Thymus (tissue), 11 donors: ENCODE measurements around the gene IL15. TPM values are rescaled to one million over a fixed set of nuclear protein-coding genes. Genes with fewer than 3 reads are reported as not detected.
"Not testable (repeated sequence)": the region's sequence is repeated elsewhere in the genome, so short reads cannot be mapped to it uniquely, and the experiment has no call there.

Experiments
- DNase-seq, 9 donors: peaks; one replicate each; pipeline ENCODE4 v3.0.0-alpha.2; 2013; ENCODE audit warnings: low spot score in 9 of 9, low read depth in 6 of 9, missing footprints in 1 of 9
- H3K27ac ChIP-seq, 2 donors: one replicate each; pipeline ENCODE4 v1.5.1; 2013; ENCODE audit warnings: control low read depth in 1 of 2, low read depth in 1 of 2, low read length in 1 of 2, mild to moderate bottlenecking in 1 of 2, moderate library complexity in 1 of 2
- H3K27me3 ChIP-seq, 2 donors: one replicate each; pipeline ENCODE4 v1.5.1; 2013; ENCODE audit warnings: low read length in 1 of 2; ENCODE audit not compliant: control insufficient read depth in 2 of 2, insufficient read depth in 1 of 2
- H3K36me3 ChIP-seq, 2 donors: one replicate each; pipeline ENCODE4 v1.5.1; 2013; ENCODE audit warnings: low read length in 1 of 2, mild to moderate bottlenecking in 1 of 2, moderate library complexity in 1 of 2; ENCODE audit not compliant: control insufficient read depth in 2 of 2, insufficient read depth in 2 of 2
- H3K4me1 ChIP-seq, 2 donors: one replicate each; pipeline ENCODE4 v1.5.1; 2013; ENCODE audit warnings: low read length in 2 of 2; ENCODE audit not compliant: control insufficient read depth in 2 of 2, insufficient read depth in 2 of 2
- H3K4me3 ChIP-seq, 2 donors: one replicate each; pipeline ENCODE4 v1.5.1; 2013; ENCODE audit warnings: low read length in 2 of 2, control low read depth in 1 of 2, mild to moderate bottlenecking in 1 of 2
- H3K9me3 ChIP-seq, 2 donors: one replicate each; pipeline ENCODE4 v1.5.1; 2013; ENCODE audit warnings: low read length in 1 of 2, mild to moderate bottlenecking in 1 of 2; ENCODE audit not compliant: control insufficient read depth in 2 of 2, insufficient read depth in 1 of 2
- WGBS: extraction: QIAGEN DNeasy Blood & Tissue Kit; methylation state at CpG from one replicate; pipeline ENCODE4 v1.1.7; 2013; 5-methylcytosine and 5-hydroxymethylcytosine counted together
- polyA plus RNA-seq: library from polyadenylated mRNA; stranded (reverse); fragments of 200-250 nt; gene quantifications from one replicate; pipeline ENCODE4 v1.2.3, GENCODE V29; 2013
- total RNA-seq: library from RNA; stranded (reverse); fragments of 120-200 nt; gene quantifications from one replicate; pipeline ENCODE4 v1.2.4, GENCODE V29; 2013
- donor health status: healthy.

Gene IL15
- total and polyA plus RNA-seq, 2 donors, result 9.1 to 38.9 TPM

GRCh38 chr4:141680060-141680459, 43.7 kb downstream of the IL15 start:
- H3K36me3 ChIP-seq, result no peaks in the 10 kb centered on the region
- H3K27me3 ChIP-seq, result no peaks in the 10 kb centered on the region
- 91% methylated on average over 4 of the region's 4 CpGs for WGBS
- no peaks in the 10 kb centered on the region for H3K9me3 ChIP-seq
- H3K4me1 ChIP-seq, result no peaks in the 10 kb centered on the region
- DNase-seq, result no peak
- no peak overlapping the region for H3K27ac ChIP-seq
- no peak overlapping the region for H3K4me3 ChIP-seq

- H3K36me3 ChIP-seq, result no peaks in the 10 kb centered on the region
- no peaks in the 10 kb centered on the region for H3K9me3 ChIP-seq
- 97% methylated on average over 3 of the region's 3 CpGs for WGBS
- no peak overlapping the region for H3K4me3 ChIP-seq
- H3K4me1 ChIP-seq, result no peaks in the 10 kb centered on the region
- no peaks in the 10 kb centered on the region for H3K27me3 ChIP-seq
- no peak overlapping the region for H3K27ac ChIP-seq
- no peak for DNase-seq
Measured at GRCh38 chr4:141684785-141685184, 48.4 kb downstream of the IL15 start.

DNA sequence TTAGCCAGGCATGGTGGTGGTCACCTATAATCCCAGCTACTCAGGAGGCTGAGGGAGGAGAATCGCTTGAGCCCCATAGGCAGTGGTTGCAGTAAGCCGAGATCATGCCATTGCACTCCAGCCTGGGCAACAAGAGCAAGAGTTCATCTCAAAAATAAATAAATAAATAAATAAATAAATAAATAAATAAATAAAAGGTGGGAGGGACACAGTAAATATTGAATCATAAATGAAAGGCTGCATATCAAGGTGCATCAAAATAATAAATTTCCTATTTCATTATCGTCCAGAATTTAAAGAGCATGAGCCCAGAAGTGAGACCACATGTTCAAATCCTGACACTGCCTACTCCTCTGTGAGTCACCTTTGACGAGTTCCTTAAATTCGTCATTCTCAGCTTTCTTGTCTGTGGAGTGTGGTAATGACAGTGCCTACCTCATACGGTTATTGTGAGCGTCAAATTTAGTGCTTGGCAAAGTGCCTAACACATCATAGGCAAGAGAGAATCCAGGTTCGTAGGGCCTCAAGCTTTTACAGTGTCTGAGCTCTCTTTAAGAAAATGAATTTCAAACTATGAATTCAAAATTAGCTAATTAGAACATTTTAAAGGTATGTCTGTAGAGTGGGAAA, 49.9 kb downstream of the IL15 start:
- WGBS, result 94% methylated on average over 8 of the region's 8 CpGs
- Histone ChIP-seq H3K27ac (no peak overlapping the region), H3K4me3 (no peak overlapping the region), H3K4me1 (no peaks in the 10 kb centered on the region), H3K36me3 (no peaks in the 10 kb centered on the region), H3K27me3 (no peaks in the 10 kb centered on the region), H3K9me3 (no peaks in the 10 kb centered on the region)
- DNase-seq, result no peak

GRCh38 chr4:141686879-141687278, 50.5 kb downstream of the IL15 start:
- Histone ChIP-seq H3K27me3 (no peaks in the 10 kb centered on the region), H3K27ac (no peak overlapping the region), H3K9me3 (no peaks in the 10 kb centered on the region), H3K4me3 (no peak overlapping the region), H3K36me3 (no peaks in the 10 kb centered on the region), H3K4me1 (no peaks in the 10 kb centered on the region)
- no peak for DNase-seq

GRCh38 chr4:141689726-141690296, 53.4 kb downstream of the IL15 start:
- H3K9me3 ChIP-seq, H3K4me3 ChIP-seq, DNase-seq, H3K27me3 ChIP-seq, H3K27ac ChIP-seq, H3K4me1 ChIP-seq, H3K36me3 ChIP-seq: not testable (repeated sequence)
- WGBS, result 97% methylated on average over 29 of the region's 29 CpGs

- WGBS, result 95% methylated on average over 1 of the region's 1 CpG
- not testable (repeated sequence) for H3K4me1 ChIP-seq, H3K27ac ChIP-seq, H3K4me3 ChIP-seq, DNase-seq, H3K27me3 ChIP-seq, H3K9me3 ChIP-seq, H3K36me3 ChIP-seq
Measured at GRCh38 chr4:141691247-141691646, 54.9 kb downstream of the IL15 start.

GRCh38 chr4:141692081-141692480, 55.7 kb downstream of the IL15 start:
- H3K27ac ChIP-seq, result no peak overlapping the region
- DNase-seq, result no peak
- H3K4me1 ChIP-seq, result no peaks in the 10 kb centered on the region
- no peaks in the 10 kb centered on the region for H3K9me3 ChIP-seq
- H3K27me3 ChIP-seq, result no peaks in the 10 kb centered on the region
- H3K4me3 ChIP-seq, result no peak overlapping the region
- 94% methylated on average over 2 of the region's 2 CpGs for WGBS
- H3K36me3 ChIP-seq, result no peaks in the 10 kb centered on the region

DNA sequence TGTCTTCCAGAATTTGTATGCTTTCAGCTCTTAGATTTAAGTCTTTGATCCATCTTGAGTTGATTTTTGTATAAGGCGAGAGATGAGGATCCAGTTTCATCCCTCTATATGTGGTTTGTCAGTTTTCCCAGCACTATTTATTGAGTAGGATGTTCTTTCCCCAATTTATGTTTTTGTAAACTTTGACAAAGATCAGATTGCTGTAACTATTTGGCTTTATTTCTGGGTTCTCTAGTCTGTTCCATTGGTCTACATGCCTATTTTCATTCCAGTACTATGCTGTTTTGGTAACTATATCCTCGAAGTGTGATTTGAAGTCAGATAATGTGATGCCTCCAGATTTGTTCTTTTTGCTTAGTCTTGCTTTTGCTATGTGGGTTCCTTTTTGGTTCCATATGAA, 60.7 kb downstream of the IL15 start:
- no peaks in the 10 kb centered on the region for H3K27me3 ChIP-seq
- H3K36me3 ChIP-seq, result no peaks in the 10 kb centered on the region
- H3K9me3 ChIP-seq, result no peaks in the 10 kb centered on the region
- no peak for DNase-seq
- 98% methylated on average over 2 of the region's 2 CpGs for WGBS
- H3K4me1 ChIP-seq, result no peaks in the 10 kb centered on the region
- H3K27ac ChIP-seq, result no peak overlapping the region
- no peak overlapping the region for H3K4me3 ChIP-seq

DNA sequence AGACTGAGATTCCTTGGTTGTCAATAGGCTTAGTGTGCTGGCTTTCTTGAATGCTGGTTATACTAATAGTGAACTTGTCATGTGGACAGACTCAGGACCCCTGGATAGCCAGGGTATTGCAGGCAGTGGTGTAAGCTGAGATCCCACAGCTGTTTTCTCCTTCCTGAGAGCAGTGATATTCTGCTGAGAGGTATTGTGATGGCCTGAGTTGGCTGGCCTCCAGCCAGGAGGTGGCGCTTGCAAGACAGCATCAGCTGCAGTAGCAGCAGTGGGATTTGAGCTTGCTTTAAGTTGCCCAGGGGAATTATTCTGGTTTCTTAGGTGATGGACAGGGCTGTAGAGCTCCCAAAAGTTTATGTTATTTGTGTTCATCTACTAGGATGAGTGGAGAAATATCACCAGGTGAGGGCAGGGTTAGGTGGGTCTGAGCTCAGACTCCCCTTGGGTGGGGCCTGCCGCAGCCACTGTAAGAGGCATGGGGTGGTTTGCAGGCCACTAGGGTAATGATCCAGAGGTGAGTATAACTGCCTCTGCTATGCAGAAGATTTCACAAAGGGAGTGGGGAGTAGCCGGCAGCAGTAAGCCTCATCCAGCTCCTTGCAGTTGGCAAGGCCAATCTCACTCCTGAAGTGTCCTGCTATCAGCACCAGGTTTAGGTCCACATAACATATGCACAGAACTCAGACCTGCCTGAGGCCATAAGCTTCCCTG, 66.2 kb downstream of the IL15 start:
- Histone ChIP-seq H3K4me3 (no peak overlapping the region), H3K27me3 (no peaks in the 10 kb centered on the region), H3K36me3 (no peaks in the 10 kb centered on the region), H3K27ac (no peak overlapping the region), H3K4me1 (no peaks in the 10 kb centered on the region), H3K9me3 (peaks cover 0 to under 1% of the 10 kb centered on the region in 2 donors)
- peak in 1 of 9 donors; percentile 9 for DNase-seq
- WGBS, result 100% methylated on average over 3 of the region's 3 CpGs
